GM21360 (cell line): ENCODE measurements around the gene BORA.
"Not testable (repeated sequence)": the region's sequence is repeated elsewhere in the genome, so short reads cannot be mapped to it uniquely, and the experiment has no call there.

Experiments
- ATAC-seq: cut with Tn5 transposase; IDR thresholded peaks from one replicate; pipeline ENCODE4 v1.9.1; 2021; ENCODE audit warnings: mild to moderate bottlenecking, moderate library complexity; ENCODE audit not compliant: unreplicated experiment

The BORA gene

GRCh38 chr13:72727417-72728289 lies at the start of gene BORA, which contains the start of gene MZT1:
TSS of gene BORA (plus strand) at chr13:72727923. CDS start at chr13:72728941, 1,018 bp downstream.
TSS of gene MZT1 (minus strand) at chr13:72727629. CDS start at chr13:72727602, 27 bp downstream.
- ATAC-seq = peak; percentile 96

- no peak for ATAC-seq
Observed at GRCh38 chr13:72678312-72678711, 49.4 kb upstream of the BORA start.

- ATAC-seq = no peak
Observed at GRCh38 chr13:72680353-72680752, 47.4 kb upstream of the BORA start.

GRCh38 chr13:72686766-72687165 lies 41.0 kb upstream of the BORA start:
- ATAC-seq = no peak

- no peak for ATAC-seq
Observed at GRCh38 chr13:72689181-72689696, 38.5 kb upstream of the BORA start.

GRCh38 chr13:72692884-72693514 lies 34.7 kb upstream of the BORA start:
- no peak for ATAC-seq

- no peak for ATAC-seq
Observed at GRCh38 chr13:72693832-72694231, 33.9 kb upstream of the BORA start.

GRCh38 chr13:72694314-72694713 lies 33.4 kb upstream of the BORA start:
- ATAC-seq = no peak

- ATAC-seq = no peak
Observed at GRCh38 chr13:72696579-72696978, 31.1 kb upstream of the BORA start.

GRCh38 chr13:72698164-72698563 lies 29.6 kb upstream of the BORA start:
- ATAC-seq = no peak

GRCh38 chr13:72700509-72700908 lies 27.2 kb upstream of the BORA start:
- ATAC-seq = no peak

GRCh38 chr13:72716776-72717175 lies 10.9 kb upstream of the BORA start:
- no peak for ATAC-seq

GRCh38 chr13:72726185-72726584 lies 1.5 kb upstream of the BORA start:
- ATAC-seq = not testable (repeated sequence)

- peak; percentile 28 for ATAC-seq
Observed at GRCh38 chr13:72726726-72727416, 852 bp upstream of the BORA start.

- no peak for ATAC-seq
Observed at GRCh38 chr13:72728290-72728605, 525 bp downstream of the BORA start.

- ATAC-seq = no peak
Observed at GRCh38 chr13:72737033-72737432, 9.3 kb downstream of the BORA start.

GRCh38 chr13:72740015-72740414 lies 12.3 kb downstream of the BORA start:
- no peak for ATAC-seq

GRCh38 chr13:72745260-72745659 lies 17.5 kb downstream of the BORA start:
- peak; percentile 68 for ATAC-seq

GRCh38 chr13:72751220-72751619 lies 23.5 kb downstream of the BORA start:
- no peak for ATAC-seq

- no peak for ATAC-seq
Observed at GRCh38 chr13:72754111-72754510, 26.4 kb downstream of the BORA start.

- ATAC-seq = no peak
Observed at GRCh38 chr13:72757792-72758535, 30.2 kb downstream of the BORA start.
